Kidney tubule cell (primary cell): Measurements from ENCODE around the gene MT1X.

ENCODE experiments used
- DNase-seq: peaks from one replicate; pipeline ENCODE4 v3.0.0-alpha.2; 2018; ENCODE audit warnings: low spot score

Gene MT1X

DNA sequence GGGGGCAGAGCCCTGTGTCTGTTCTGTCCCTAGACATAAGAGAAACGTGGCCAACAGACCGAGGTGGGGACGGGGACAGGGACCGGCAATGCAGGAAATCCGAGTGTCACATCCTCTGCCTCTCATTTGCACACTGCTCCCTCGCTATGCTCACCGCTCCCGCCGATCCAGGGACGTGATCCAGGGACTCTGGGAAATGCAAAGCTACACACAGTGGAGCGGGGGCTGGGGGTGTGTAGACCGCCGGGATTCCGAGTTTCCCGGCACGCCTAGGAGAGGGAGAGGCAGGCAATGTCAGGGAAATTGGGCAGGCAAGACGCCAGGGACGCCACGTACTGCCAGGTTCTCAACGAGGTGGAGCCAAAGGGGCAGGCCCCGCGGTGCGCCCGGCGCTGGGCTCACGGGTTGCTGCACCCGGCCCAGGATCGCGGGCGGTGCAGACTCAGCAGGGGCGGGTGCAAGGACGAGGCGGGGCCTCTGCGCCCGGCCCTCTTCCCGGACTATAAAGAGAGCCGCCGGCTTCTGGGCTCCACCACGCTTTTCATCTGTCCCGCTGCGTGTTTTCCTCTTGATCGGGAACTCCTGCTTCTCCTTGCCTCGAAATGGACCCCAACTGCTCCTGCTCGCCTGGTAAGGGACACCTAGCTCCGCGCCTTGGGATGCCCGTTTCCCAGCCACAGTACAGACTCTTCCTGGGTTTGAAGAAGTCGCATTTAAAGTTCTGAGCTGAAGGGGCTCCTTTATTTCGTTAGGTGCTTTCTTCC is at the start of gene MT1X:
TSS of gene MT1X (plus strand) at position 532 of the 764 bp plus-strand sequence. CDS start at position 603, 71 bp downstream.
- DNase-seq: peak; percentile 93

DNA sequence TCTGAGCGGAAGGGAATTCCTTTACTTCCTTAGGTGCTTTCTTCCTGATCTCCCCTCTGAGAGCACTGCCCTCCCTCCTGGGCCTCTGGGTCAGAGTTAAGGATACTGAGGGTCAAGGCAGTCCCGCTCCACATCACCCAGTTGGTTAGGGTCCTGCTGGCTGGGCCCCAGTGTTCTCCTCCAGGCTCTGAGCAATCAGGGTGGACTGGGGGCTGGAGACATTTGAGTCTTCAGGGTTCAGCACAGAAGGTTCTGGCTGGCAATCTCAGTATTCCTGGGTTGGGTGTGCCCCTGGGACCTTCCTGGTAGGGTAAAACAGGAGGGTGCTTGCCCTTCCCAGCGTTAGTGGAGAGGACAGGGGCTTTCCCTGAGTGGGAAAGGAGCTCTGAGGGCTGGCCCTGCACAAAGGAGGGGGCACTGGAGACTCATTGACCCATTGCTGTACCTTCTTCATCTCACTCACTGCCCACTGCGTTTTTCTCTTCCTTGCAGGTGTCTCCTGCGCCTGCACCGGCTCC is 49.4 kb upstream of the MT1X start:
- no peak for DNase-seq

DNA sequence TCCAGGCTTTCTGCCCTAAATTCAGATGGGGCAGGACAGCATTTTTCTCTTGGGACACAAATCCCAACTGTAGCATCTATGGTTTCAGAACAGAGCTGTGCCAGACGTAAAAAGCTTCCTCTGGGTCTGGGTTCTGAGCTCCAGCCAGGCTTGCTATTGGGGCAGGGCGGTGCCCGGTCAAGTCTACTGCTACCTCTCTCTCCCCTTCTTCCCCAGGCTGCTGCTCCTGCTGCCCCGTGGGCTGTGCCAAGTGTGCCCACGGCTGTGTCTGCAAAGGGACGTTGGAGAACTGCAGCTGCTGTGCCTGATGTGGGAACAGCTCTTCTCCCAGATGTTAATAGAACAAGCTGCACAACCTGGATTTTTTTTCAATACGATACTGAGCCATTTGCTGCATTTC is 48.7 kb upstream of the MT1X start:
- DNase-seq: no peak

- no peak for DNase-seq
Observed at GRCh38 chr16:56634715-56635440, 47.4 kb upstream of the MT1X start.

GRCh38 chr16:56635441-56635967 is 46.8 kb upstream of the MT1X start:
- no peak for DNase-seq

DNA sequence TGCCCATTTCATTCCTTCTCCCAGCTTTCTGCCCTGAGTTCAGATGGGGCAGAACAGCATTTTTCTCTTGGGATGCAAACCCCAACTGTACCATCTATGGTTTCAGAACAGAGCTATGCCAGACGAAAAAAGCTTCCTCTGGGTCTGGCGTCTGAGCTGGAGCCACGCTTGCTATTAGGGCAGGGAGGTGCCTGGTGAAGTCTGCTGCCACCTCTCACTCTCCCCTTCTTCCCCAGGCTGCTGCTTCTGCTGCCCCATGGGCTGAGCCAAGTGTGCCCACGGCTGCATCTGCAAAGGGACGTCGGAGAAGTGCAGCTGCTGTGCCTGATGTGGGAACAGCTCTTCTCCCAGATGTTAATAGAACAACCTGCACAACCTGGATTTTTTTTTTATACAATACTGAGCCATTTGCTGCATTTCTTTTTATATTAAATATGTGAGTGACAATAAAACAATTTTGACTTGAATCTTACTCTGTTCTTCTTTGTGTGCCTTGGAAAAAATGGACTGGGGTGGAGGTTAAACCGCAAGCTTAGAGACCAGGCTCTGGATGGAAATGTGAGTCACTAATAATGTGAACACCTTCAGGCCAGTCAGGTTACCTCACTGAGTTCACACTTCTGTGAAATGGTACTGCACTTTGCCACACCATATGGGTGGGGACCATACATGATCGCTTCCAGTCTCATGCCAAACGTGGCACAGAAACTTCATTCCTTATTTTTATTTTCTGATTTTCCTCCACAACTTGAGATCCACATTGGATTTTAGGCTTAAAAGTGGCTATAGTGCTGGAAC is 45.5 kb upstream of the MT1X start:
- DNase-seq: no peak

DNA sequence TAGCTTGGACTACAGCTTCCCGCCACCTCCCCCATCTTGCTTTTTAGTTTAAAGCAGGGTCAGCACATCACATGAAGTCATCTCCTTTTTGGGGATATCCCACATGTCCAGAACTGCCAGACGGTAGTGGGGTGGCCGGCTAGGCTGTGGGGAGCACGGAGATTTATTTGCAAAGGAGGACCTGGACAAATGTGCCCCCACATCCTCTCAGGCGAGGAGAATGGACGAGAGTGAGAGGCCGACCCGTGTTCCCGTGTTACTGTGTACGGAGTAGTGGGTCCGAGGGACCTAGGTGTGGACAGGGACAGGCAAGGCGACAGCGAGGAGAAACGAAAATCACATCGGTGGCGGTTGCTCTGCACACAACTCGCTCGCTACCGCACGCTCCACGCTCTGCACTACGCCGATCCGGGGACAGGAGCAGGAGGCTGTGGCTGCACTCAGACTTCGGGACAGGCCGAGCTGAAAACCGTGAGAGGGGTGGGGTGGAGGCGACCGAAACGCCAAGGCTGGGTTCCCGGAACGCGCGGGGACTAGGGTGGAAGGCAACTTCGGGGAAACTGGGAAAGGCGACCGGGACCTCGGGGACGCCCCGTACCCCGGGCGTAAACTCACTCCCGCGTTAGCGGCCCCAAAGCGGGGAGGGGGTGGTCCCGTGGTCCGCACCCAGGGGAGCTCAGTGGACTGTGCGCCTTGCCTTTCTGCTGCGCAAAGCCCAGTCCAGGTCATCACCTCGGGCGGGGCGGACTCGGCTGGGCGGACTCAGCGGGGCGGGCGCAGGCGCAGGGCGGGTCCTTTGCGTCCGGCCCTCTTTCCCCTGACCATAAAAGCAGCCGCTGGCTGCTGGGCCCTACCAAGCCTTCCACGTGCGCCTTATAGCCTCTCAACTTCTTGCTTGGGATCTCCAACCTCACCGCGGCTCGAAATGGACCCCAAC is 44.2 kb upstream of the MT1X start, which contains the start of gene MT1A:
TSS of gene MT1A (plus strand) at position 853 of the 937 bp plus-strand sequence. CDS start at position 926, 73 bp downstream.
- DNase-seq: peak; percentile 46

DNA sequence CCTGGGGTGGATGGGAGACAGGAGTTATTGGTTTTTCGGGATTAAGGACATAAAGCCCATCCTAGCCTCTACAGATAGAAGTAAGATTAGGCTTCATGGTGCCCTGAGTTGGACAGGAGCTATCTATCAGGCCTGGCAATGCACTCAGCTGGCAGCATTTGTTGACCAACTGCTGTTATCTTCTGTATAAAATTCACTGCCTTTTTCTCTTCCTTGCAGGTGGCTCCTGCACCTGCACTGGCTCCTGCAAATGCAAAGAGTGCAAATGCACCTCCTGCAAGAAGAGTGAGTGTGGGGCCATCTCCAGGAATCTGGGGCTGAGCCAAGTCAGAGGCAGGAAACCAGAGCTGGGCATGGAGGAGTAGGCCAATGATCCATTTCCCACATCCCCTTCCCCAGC is 43.2 kb upstream of the MT1X start:
- no peak for DNase-seq

DNA sequence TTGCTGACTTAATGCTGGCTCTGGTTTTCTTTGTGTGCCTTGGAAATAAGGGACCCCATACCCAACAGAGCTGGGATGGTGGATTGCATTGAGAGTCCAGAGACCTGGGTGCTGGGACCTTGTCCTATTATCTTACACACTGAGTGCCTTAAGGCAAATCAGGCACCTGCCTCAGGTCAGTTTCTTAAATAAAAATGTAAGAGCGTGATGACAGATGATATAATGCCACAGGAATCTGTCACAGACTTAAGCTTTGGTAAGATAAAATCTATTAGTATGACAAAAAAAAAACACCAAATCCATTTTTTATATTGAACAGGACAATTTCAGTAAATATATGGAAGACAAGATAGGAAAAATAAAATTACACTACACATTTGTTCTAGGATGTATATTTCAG is 42.2 kb upstream of the MT1X start:
- no peak for DNase-seq

DNA sequence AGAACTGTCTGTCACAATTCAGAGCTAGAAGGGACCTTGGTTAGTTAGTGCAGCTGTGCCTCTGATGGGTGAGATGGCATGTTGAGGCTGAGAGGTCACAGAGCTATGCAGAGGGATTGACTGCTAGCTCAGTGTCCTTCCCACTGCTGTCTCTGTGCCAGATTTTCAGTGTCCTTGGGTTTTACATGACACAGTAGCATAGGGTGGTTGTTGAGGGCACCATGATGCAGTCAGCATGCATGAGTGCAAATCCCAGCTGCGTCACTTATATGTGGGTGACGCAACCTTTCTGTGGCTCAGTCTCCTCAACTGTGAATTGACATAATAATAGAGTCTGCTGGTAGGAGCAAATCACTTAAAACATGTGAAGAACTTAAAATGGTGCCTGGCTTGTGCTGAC is 41.1 kb upstream of the MT1X start:
- DNase-seq: no peak

- peak; percentile 83 for DNase-seq
Observed at GRCh38 chr16:56643080-56643778, 39.0 kb upstream of the MT1X start.

DNA sequence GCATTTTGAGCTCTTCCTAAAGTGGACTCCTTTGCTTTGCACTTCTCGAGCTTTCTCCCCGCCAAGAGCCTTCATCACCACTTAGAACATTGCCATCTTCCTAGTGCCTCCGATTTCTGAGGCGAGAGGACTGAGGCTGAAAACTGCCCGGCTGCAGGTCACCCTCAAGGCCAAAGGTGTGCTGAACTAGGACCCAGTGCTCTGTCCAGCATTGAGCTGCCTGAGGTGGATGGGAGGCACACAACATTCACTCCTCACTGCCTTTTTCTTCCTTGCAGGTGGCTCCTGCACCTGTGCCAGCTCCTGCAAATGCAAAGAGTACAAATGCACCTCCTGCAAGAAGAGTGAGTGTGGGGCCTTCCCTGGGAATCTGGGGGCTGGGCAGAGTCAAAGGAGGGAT is 38.4 kb upstream of the MT1X start:
- no peak for DNase-seq

GRCh38 chr16:56645311-56645710 is 37.0 kb upstream of the MT1X start:
- no peak for DNase-seq

DNA sequence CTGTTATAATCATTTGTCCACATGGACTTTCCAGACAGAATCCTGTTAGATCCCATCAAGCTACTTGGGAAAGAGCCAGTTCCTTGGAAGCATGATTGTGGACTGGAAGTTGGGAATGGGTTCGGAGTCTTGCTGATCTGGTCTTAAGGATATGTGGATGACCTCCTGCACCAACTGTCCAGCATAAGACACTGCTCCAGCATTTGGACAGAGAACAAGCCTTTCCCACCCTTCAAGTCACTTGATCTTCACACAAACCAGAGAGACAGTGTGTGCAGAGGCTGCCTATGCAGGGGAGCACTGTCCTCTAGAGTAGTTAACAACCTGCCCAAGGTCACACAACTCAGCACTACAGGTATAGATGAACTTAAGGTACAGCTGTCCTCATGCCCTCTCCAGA is 36.4 kb upstream of the MT1X start:
- no peak for DNase-seq

- DNase-seq: no peak
Observed at GRCh38 chr16:56647641-56648431, 34.4 kb upstream of the MT1X start.

- DNase-seq: no peak
Observed at GRCh38 chr16:56649271-56649670, 33.0 kb upstream of the MT1X start.

- DNase-seq: no peak
Observed at GRCh38 chr16:56649820-56650219, 32.5 kb upstream of the MT1X start.

- no peak for DNase-seq
Observed at GRCh38 chr16:56651586-56651985, 30.7 kb upstream of the MT1X start, which contains the start of gene MT1B. Gene MT1B (plus strand): TSS chr16:56651886. CDS start chr16:56651954, 68 bp downstream.

DNA sequence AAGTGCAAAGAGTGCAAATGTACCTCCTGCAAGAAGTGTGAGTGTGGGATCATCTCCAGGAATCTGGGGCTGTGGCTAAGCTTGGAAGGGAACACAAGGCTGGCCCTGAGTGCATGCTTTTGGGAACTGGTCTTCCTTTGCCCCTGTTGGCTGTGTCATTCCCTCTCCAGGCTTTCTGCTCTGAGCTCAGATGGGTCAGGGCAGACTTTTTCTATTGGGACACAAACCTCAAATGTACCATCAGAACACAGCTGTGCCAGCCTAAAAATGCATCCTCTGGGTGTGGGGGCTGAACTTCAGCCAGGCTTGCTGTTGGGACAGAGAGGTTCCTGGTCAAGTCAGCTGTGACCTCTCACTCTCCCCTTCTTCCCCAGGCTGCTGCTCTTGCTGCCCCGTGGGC is 29.7 kb upstream of the MT1X start:
- no peak for DNase-seq
